Body of pancreas (tissue), 4 donors: Measurements from ENCODE around the gene EIF3A. TPM values are rescaled to one million over a fixed set of nuclear protein-coding genes. Genes with fewer than 3 reads are reported as not detected.

Source experiments
- ATAC-seq: fragments of 150-250 bp; one replicate; pipeline ENCODE4 v1.9.1; 2016
- DNase-seq, 4 donors: peaks; one replicate each; pipeline ENCODE4 v3.0.0-alpha.2; 2019
- H3K27ac ChIP-seq, 4 donors: fragments of 200-600 bp; sonication (generic); 1 replicate in 3 of 4; 2 replicates in 1 of 4; pipeline versions ENCODE4 v1.5.1 to v1.6.1; 2016 to 2019; ENCODE audit warnings: mild to moderate bottlenecking in 1 of 4, mixed read lengths in 1 of 4, moderate library complexity in 1 of 4
- H3K27me3 ChIP-seq, 2 donors: fragments of 200-600 bp; sonication (generic); one replicate each; pipeline ENCODE4 v1.6.0; 2016; ENCODE audit warnings: mild to moderate bottlenecking in 1 of 2
- H3K36me3 ChIP-seq, 2 donors: fragments of 200-600 bp; sonication (generic); replicated peaks in 1 of 2; 2 replicates each; pipeline ENCODE4 v1.5.1; 2016; ENCODE audit warnings: low read depth in 2 of 2; ENCODE audit not compliant: insufficient read depth in 1 of 2
- H3K4me1 ChIP-seq: fragments of 200-600 bp; sonication (generic); one replicate; pipeline ENCODE4 v1.6.0; 2016
- H3K4me3 ChIP-seq, 2 donors: fragments of 200-600 bp; sonication (generic); 1 replicate in 1 of 2; 2 replicates in 1 of 2; pipeline ENCODE4 v1.5.1; 2016 to 2019
- H3K9me3 ChIP-seq, 3 donors: fragments of 200-600 bp; sonication (generic); 1 replicate in 2 of 3; 2 replicates in 1 of 3; pipeline ENCODE4 v1.5.1; 2016
- CTCF ChIP-seq, 7 experiments: fragments of 450-650 bp in 4 of 7; fragments of 200-600 bp in 3 of 7; sonication (generic) in 3 of 7; IDR thresholded peaks; one replicate each; pipeline ENCODE4 v1.5.1; 2016 to 2019; ENCODE audit warnings: antibody characterized with exemption in 7 of 7
- POLR2A ChIP-seq, 3 donors: fragments of 450-650 bp; IDR thresholded peaks; one replicate each; pipeline ENCODE4 v1.6.1; 2016; ENCODE audit warnings: antibody characterized with exemption in 3 of 3, mild to moderate bottlenecking in 2 of 3
- WGBS, 2 donors: methylation state at CpG; one replicate each; pipeline ENCODE4 v1.1.5; 2017; 5-methylcytosine and 5-hydroxymethylcytosine counted together
- intact Hi-C: fragments of 100-400 bp; cut with DNase I; formaldehyde crosslinking; loops from one replicate; pipeline ENCODE4 v1.15.1; 2023
- small RNA-seq: library from RNA; depleted of rRNA; stranded (forward); fragments of <200 nt; gene quantifications from one replicate; pipeline ENCODE3, GENCODE V24; 2016
- total RNA-seq, 2 donors: library from RNA; depleted of rRNA; stranded (reverse); fragments of >200 nt; gene quantifications; one replicate each; pipeline ENCODE4 v1.1.0, GENCODE V29; 2016

EIF3A gene
- total RNA-seq, 2 donors from 2014 or later = 107 to 114 TPM

- WGBS, 2 donors = 61 to 69% methylated on average over 7 of the region's 7 CpGs
These were observed 93.5 kb downstream of the EIF3A start for GRCh38 chr10:118986815-118987790.

GRCh38 chr10:118985576-118985975, 95.0 kb downstream of the EIF3A start:
- H3K27me3 ChIP-seq = no peaks in the 10 kb centered on the region
- H3K9me3 ChIP-seq = no peaks in the 10 kb centered on the region
- ATAC-seq (no peak), DNase-seq (no peak)
- H3K4me1 ChIP-seq = no peaks in the 10 kb centered on the region
- intact Hi-C loops = no loop called here
- no peak overlapping the region for H3K27ac ChIP-seq
- no peak overlapping the region for H3K4me3 ChIP-seq
- TF ChIP-seq POLR2A (IDR thresholded peaks at IDR 0.05) (no peak), CTCF (IDR thresholded peaks at IDR 0.05) (no peak)
- WGBS, 2 donors = 61 to 74% methylated on average over 2 of the region's 2 CpGs
- H3K36me3 ChIP-seq = no peaks in the 10 kb centered on the region

More at GRCh38 chr10:118986815-118987790, 93.5 kb downstream of the EIF3A start:
- ATAC-seq (no peak), DNase-seq (no peak)
- H3K4me3 ChIP-seq = no peak overlapping the region
- no peaks in the 10 kb centered on the region for H3K36me3 ChIP-seq
- H3K4me1 ChIP-seq = no peaks in the 10 kb centered on the region
- intact Hi-C loops = no loop called here
- no peak for TF ChIP-seq POLR2A (IDR thresholded peaks at IDR 0.05)
- TF ChIP-seq CTCF (IDR thresholded peaks at IDR 0.05) = no peak
- H3K9me3 ChIP-seq = no peaks in the 10 kb centered on the region
- no peaks in the 10 kb centered on the region for H3K27me3 ChIP-seq
- H3K27ac ChIP-seq = no peak overlapping the region

Small RNA genes within 50 kb of the gene (small RNA-seq; reads per million reads assigned to genes)
- not detected for gene AL355598.1
- gene RF00413 = not detected
- not detected for gene SNORA19

Other genes starting within 250 kb of the EIF3A start
- gene NANOS1, start 51.1 kb downstream of the EIF3A start, total RNA-seq = 1 to 10 TPM; 4.4 to 9.9 TPM
- 10 to 100 TPM; 24.6 to 29.7 TPM for gene DENND10, start 23.3 kb upstream of the EIF3A start, total RNA-seq
- 10 to 100 TPM; 20.5 to 32.0 TPM for gene SFXN4, start 84.9 kb upstream of the EIF3A start, total RNA-seq
- 10 to 100 TPM; 46.1 to 61.7 TPM for gene PRDX3, start 98.0 kb upstream of the EIF3A start, total RNA-seq
- gene GRK5, start 126.8 kb upstream of the EIF3A start, total RNA-seq = 1 to 10 TPM; 3.4 to 4.9 TPM